Sigmoid colon (tissue), 7 donors: ENCODE results near the gene MND1. TPM values are rescaled to one million over a fixed set of nuclear protein-coding genes. Genes with fewer than 3 reads are reported as not detected.

Experiments
- DNase-seq: peaks from one replicate; pipeline ENCODE4 v3.0.0-alpha.2; 2019
- H3K27ac ChIP-seq, 4 donors: fragments of 200-600 bp; sonication (generic); one replicate each; pipeline ENCODE4 v1.5.1; 2016 to 2019; ENCODE audit warnings: mild to moderate bottlenecking in 1 of 4
- H3K27me3 ChIP-seq, 3 donors: fragments of 200-600 bp; sonication (generic); one replicate each; pipeline ENCODE4 v1.5.1; 2019; ENCODE audit warnings: mild to moderate bottlenecking in 1 of 3
- H3K36me3 ChIP-seq, 4 donors: fragments of 200-600 bp; sonication (generic); one replicate each; pipeline ENCODE4 v1.5.1; 2016 to 2019
- H3K4me1 ChIP-seq, 4 donors: fragments of 200-600 bp; sonication (generic); one replicate each; pipeline ENCODE4 v1.5.1; 2017 to 2019
- H3K4me3 ChIP-seq, 4 donors: fragments of 200-600 bp; sonication (generic); one replicate each; pipeline ENCODE4 v1.5.1; 2017 to 2019; ENCODE audit warnings: mild to moderate bottlenecking in 2 of 4, moderate library complexity in 1 of 4
- H3K9me3 ChIP-seq, 4 donors: fragments of 200-600 bp in 3 of 4; sonication (generic) in 3 of 4; one replicate each; pipeline versions ENCODE4 v1.5.1 to v1.6.1; 2013 to 2019
- EP300 ChIP-seq, 4 donors: sonication (generic); formaldehyde crosslinking; IDR thresholded peaks; one replicate each; pipeline ENCODE4 v1.6.1; 2017; ENCODE audit warnings: antibody characterized with exemption in 4 of 4
- POLR2A ChIP-seq, 2 donors: fragments of 450-650 bp; IDR thresholded peaks; one replicate each; pipeline ENCODE4 v1.6.1; 2016; ENCODE audit warnings: antibody characterized with exemption in 2 of 2, mild to moderate bottlenecking in 2 of 2, moderate library complexity in 2 of 2
- POLR2AphosphoS5 ChIP-seq, 4 donors: sonication (generic); formaldehyde crosslinking; IDR thresholded peaks; one replicate each; pipeline ENCODE4 v1.6.1; 2017; ENCODE audit warnings: antibody characterized with exemption in 4 of 4
- whole genome bisulfite sequencing, 2 donors: extraction: QIAGEN DNeasy Blood & Tissue Kit; methylation state at CpG; one replicate each; pipeline ENCODE4 v1.1.7; 2013; 5-methylcytosine and 5-hydroxymethylcytosine counted together
- intact Hi-C: fragments of 100-400 bp; cut with DNase I; formaldehyde crosslinking; loops from one replicate; pipeline ENCODE4 v1.15.1; 2023
- polyA plus RNA-seq, 3 donors: library from polyadenylated mRNA; stranded (reverse); fragments of 200-250 nt; gene quantifications; one replicate each; pipeline ENCODE4 v1.2.3, GENCODE V29; 2013
- total RNA-seq, 4 donors: library from RNA; depleted of rRNA; stranded (reverse); fragments of >200 nt; gene quantifications; one replicate each; pipeline ENCODE4 v1.1.0, GENCODE V29; 2016
- TF ChIP-seq, protein P1 (sequence below), 4 experiments: fragments of 450-650 bp in 3 of 4; fragments of 200-600 bp in 1 of 4; IDR thresholded peaks; one replicate each; pipeline ENCODE4 v1.5.1; 2016 to 2019; ENCODE audit warnings: antibody characterized with exemption in 4 of 4, mild to moderate bottlenecking in 3 of 4, moderate library complexity in 2 of 4
- donor health status: healthy with polysubstance abuse.
- donor health status: Bipolar disorder and iron deficiency.
- donor health status: healthy.

MND1 gene
- total and polyA plus RNA-seq, 7 donors: 2.4 to 7.1 (median 4.0) TPM; not detected in 3

DNA sequence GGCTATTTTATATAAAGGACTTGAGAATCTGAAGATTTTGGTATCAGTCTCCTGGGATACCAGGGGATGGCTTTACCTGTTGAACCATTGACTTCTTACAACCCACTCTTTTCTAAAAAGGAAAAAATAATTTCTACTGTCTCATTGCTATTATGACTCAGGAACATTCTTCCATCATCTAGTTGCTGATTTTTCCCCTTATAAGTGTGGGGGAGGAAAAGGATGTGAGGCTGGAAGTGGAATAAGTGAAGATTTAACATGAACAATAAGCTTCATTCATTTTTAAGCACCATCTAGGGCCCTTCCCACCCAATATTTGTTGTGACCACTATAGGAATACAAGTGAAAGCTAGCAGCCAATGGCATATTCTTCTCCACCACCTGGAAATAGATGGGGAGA is 10.6 kb upstream of the MND1 start:
- no peak for DNase-seq
- Histone ChIP-seq H3K27me3 (no peaks in the 10 kb centered on the region), H3K27ac (no peak overlapping the region), H3K4me1 (no peaks in the 10 kb centered on the region), H3K4me3 (no peak overlapping the region), H3K36me3 (peaks cover 0 to 31% (median 0%) of the 10 kb centered on the region in 4 donors), H3K9me3 (no peaks in the 10 kb centered on the region)
- intact Hi-C loops: no loop called here
- no peak for TF ChIP-seq POLR2AphosphoS5 (IDR thresholded peaks at IDR 0.05)
- TF ChIP-seq EP300 (IDR thresholded peaks at IDR 0.05): no peak
- TF ChIP-seq, protein P1, sequence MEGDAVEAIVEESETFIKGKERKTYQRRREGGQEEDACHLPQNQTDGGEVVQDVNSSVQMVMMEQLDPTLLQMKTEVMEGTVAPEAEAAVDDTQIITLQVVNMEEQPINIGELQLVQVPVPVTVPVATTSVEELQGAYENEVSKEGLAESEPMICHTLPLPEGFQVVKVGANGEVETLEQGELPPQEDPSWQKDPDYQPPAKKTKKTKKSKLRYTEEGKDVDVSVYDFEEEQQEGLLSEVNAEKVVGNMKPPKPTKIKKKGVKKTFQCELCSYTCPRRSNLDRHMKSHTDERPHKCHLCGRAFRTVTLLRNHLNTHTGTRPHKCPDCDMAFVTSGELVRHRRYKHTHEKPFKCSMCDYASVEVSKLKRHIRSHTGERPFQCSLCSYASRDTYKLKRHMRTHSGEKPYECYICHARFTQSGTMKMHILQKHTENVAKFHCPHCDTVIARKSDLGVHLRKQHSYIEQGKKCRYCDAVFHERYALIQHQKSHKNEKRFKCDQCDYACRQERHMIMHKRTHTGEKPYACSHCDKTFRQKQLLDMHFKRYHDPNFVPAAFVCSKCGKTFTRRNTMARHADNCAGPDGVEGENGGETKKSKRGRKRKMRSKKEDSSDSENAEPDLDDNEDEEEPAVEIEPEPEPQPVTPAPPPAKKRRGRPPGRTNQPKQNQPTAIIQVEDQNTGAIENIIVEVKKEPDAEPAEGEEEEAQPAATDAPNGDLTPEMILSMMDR (IDR thresholded peaks at IDR 0.05): no peak
- TF ChIP-seq POLR2A (IDR thresholded peaks at IDR 0.05): no peak

DNA sequence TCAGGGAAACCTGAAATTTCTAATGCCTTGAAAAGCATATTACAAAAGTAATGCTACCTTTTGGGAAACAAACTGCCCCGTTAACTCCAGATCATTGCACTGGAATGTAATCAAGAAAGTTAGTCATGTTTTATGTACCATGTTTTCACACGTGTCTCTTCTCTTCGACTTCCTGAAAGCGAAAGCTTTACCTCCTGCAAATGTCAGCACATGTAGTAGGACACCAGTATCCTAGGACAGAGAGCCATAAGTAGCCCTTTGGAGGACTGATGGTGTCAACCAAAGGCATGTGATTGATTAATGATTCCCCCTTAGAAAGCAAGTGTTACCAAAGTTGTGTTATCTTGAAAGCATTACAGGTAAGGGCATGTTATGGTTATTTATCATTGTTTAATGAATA is 8.8 kb upstream of the MND1 start:
- intact Hi-C loops: no loop called here
- Histone ChIP-seq H3K4me1 (no peaks in the 10 kb centered on the region), H3K9me3 (no peaks in the 10 kb centered on the region), H3K36me3 (peaks cover 0 to 25% (median 0%) of the 10 kb centered on the region in 4 donors), H3K27me3 (no peaks in the 10 kb centered on the region), H3K27ac (no peak overlapping the region), H3K4me3 (no peak overlapping the region)
- TF ChIP-seq, protein P1 (IDR thresholded peaks at IDR 0.05): no peak
- TF ChIP-seq POLR2A (IDR thresholded peaks at IDR 0.05) (no peak), POLR2AphosphoS5 (IDR thresholded peaks at IDR 0.05) (no peak), EP300 (IDR thresholded peaks at IDR 0.05) (no peak)
- DNase-seq: no peak
- 70 to 77% methylated on average over 4 of the region's 4 CpGs for WGBS, 2 donors

DNA sequence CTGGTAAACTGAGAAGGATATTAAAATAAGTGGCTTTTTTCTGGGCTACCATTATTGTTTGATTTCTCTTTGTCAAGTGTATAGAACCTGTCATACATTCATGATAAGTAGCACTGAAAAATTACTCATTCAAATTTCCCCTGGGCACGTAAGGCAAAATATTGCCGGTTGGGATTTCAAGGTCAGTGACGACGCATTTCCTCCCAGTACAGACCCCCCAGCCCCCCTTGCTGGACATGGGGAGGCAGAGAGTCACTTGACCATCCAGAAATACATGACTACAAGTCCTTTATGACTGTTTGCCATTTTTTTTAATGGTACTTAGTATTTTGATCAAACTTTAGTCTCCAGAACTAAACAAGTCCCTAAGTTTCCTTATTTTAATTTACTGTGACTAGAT is 6.8 kb upstream of the MND1 start:
- Histone ChIP-seq H3K36me3 (peaks cover 0 to 25% (median 0%) of the 10 kb centered on the region in 4 donors), H3K9me3 (no peaks in the 10 kb centered on the region), H3K4me1 (no peaks in the 10 kb centered on the region), H3K27ac (no peak overlapping the region), H3K4me3 (no peak overlapping the region), H3K27me3 (no peaks in the 10 kb centered on the region)
- no peak for DNase-seq
- TF ChIP-seq POLR2AphosphoS5 (IDR thresholded peaks at IDR 0.05): no peak
- TF ChIP-seq, protein P1 (IDR thresholded peaks at IDR 0.05): no peak
- no peak for TF ChIP-seq POLR2A (IDR thresholded peaks at IDR 0.05)
- no peak for TF ChIP-seq EP300 (IDR thresholded peaks at IDR 0.05)
- intact Hi-C loops: no loop called here
- 89 to 93% methylated on average over 4 of the region's 4 CpGs for WGBS, 2 donors

DNA sequence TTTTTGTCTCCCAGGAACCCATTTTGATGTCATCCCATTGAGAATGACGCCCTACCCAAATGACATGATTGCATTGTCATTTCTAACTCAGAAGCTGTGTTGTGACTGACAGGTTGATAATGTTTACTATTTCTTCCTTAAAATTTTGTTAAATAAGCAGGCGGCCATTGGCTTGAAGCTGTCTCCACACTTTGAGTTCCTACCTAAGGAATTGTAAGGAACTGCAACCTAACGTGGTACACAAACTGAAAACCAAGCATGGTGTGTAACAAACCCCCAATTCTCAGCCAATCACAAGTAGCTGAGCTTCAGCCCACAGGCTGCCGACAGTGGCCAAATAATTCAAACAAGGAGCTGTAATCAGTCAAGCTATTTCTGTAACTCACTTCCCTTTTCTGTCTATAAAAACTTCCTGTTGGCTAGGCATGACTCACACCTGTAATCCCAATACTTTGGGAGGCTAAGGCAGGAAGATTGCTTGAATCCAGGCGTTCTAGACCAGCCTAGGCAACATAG is 2.9 kb upstream of the MND1 start:
- intact Hi-C loops: no loop called here
- Histone ChIP-seq H3K36me3 (peaks cover 0 to 5% (median 0%) of the 10 kb centered on the region in 4 donors), H3K27ac (no peak overlapping the region), H3K27me3 (no peaks in the 10 kb centered on the region), H3K4me3 (no peak overlapping the region), H3K9me3 (no peaks in the 10 kb centered on the region), H3K4me1 (peaks cover 0 to 9% (median 8%) of the 10 kb centered on the region in 4 donors)
- WGBS, 2 donors: 30 to 42% methylated on average over 5 of the region's 5 CpGs
- TF ChIP-seq POLR2A (IDR thresholded peaks at IDR 0.05) (no peak), POLR2AphosphoS5 (IDR thresholded peaks at IDR 0.05) (no peak), EP300 (IDR thresholded peaks at IDR 0.05) (no peak)
- TF ChIP-seq, protein P1 (IDR thresholded peaks at IDR 0.05): no peak
- DNase-seq: no peak
